ENCODE measurements around the gene ZSCAN1. TPM values are rescaled to one million over a fixed set of nuclear protein-coding genes. Genes with fewer than 3 reads are reported as not detected.

ZSCAN1 gene, protein sequence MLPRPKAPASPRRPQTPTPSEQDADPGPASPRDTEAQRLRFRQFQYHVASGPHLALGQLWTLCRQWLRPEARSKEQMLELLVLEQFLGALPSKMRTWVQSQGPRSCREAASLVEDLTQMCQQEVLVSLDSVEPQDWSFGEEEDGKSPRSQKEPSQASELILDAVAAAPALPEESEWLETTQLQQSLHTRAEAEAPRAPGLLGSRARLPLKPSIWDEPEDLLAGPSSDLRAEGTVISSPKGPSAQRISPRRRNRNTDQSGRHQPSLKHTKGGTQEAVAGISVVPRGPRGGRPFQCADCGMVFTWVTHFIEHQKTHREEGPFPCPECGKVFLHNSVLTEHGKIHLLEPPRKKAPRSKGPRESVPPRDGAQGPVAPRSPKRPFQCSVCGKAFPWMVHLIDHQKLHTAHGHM
- not detected in 5 replicates for total RNA-seq (2022; extraction: Qiagen RNA extraction; ENCODE audit: low read depth)

GRCh38 chr19:58033741-58034476, at the start of gene ZSCAN1:
ZSCAN1 (plus strand) TSS chr19:58034025; CDS start chr19:58037837, 3,812 bp downstream.

DNA sequence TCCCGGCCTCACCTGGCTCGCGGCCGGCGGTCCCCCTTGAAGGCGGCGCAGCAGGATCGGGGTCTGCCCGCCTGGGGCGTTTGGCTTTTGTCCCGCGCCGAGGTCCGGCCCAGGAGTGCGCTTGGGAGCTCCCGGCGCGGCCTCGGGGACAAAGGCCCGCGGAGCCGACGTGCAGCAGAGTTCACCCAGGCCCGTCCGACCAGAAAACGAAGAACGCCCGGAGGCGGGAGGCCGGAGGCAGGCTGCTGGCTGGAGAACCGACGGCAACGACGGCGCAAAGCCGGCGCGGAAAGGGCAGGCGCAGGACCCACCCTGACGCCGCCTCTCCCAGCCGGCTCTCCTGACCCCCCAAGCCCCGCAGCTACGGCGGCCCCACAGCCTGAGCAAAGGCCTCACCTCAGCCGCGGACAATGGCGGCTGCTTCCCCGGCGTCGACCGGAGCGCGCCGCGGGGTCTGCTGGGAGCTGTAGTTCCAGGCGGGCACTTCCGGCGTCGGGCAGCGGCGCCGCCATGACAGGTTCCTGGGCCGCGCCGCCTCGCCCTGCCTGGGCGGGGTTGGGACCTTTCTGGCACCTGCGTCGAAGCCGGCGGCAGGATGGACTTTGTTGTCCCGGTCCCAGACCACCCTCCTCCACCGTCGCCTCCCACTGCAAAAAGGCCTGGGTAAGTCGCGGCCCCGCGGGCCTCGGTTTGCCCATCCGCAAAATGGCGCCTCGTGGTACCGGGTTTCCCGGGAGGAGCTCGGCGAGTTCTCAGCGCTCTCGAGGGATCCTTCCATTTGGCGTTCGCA, 31.2 kb upstream of the ZSCAN1 start, which contains the start of gene ZNF606:
ZNF606 (minus strand) TSS at position 437 of the 790 bp plus-strand sequence. CDS start 1,501 bp downstream, outside the sequence.

DNA sequence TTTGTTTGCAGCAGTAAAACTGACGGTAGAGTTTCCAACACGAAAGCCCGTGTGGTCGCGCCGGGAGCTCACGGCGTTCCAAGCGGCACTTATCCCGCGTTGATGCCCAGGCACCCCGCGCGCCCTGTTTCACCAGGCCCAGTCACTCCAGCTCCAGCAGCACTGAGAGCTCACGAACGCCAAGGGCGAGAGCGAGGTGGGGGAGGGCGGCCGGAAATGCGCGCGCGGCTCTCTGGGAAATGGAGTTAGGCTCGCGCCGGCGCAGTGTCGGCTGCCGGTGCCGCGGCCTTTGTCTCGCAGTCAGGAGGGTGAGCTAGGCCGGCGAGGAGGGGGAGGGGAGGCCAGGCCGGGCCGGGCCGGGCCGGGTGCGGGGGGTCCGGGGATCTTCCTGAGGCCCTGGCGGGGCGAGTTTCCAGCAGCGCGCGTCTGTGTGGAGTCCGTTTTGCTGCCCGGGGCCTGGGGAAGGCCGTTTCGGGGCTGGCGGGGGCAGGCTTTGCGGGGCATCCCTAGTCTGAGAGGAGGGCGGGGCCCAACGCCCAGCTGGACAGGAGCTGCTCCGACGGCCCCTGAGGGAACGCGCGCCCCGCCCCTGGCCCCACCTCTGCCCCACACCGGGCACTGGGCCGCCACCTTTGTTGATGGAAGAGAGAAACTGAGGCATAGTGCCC, 25.3 kb downstream of the ZSCAN1 start, which contains the start of gene ZNF135:
ZNF135 (plus strand) TSS at position 280 of the 668 bp plus-strand sequence. CDS start 721 bp downstream, outside the sequence.

DNA sequence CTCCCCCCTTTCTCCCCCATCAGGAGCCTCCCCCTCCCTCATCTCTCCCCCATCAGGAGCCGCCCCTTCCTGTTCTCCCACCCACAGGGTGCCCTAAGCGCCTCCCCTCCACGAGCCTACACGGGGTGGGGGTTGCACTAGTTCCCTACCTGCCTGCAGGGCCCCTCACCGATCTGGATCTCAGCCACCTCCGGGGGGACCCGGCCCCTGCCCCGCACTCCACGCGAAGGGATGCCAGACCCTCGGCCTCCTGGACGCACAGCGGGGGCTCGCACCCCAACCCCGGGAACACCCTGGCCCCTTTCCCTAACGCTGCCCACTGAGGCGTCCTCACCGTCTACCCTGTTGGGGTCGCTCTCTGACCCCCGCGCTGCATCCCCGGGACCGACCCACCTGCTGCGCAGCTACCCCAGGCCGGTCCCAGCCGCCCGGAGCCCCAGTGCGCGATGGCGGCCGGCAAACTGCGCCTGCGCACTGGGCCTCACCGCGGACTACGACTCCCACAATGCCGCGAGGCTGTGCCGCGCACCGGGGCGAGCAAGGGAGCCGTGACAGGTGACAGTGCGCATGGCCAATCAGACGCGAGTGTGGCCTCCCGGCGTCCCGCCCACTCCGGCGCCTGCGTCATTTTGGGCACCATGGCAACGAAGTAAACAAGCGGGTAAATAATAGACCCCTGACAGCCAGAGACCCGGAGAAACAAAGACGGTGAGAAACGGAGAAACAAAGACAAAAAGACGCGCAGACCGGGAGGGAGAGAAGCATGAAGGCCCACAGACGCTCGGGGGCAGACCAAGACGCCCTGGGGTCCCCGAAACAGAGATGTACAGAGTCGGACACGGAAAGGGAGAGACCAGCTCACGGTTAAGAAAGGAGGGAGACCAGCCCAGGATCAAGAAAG, 64.2 kb downstream of the ZSCAN1 start, which contains the start of gene ZSCAN18:
ZSCAN18 (minus strand) TSS at position 451 of the 901 bp plus-strand sequence. CDS start 7,964 bp downstream, outside the sequence.

Other genes starting within 250 kb of the ZSCAN1 start
- gene ZNF552, start 219.1 kb upstream of the ZSCAN1 start, total RNA-seq (2022; extraction: Qiagen RNA extraction; ENCODE audit: low read depth), result 4.5 to 6.2 TPM (median 4.9 TPM) in 5 replicates
- gene ZNF587B, start 203.7 kb upstream of the ZSCAN1 start, total RNA-seq (2022; extraction: Qiagen RNA extraction; ENCODE audit: low read depth), result 6.7 to 11.5 TPM (median 8.0 TPM) in 5 replicates
- gene ZNF587, start 184.2 kb upstream of the ZSCAN1 start, total RNA-seq (2022; extraction: Qiagen RNA extraction; ENCODE audit: low read depth), result 5.0 to 7.4 TPM (median 6.5 TPM) in 5 replicates
- 1.7 to 3.7 TPM (median 2.5 TPM) in 5 replicates for gene ZNF814, start 145.0 kb upstream of the ZSCAN1 start, total RNA-seq (2022; extraction: Qiagen RNA extraction; ENCODE audit: low read depth)
- gene ZNF417, start 117.4 kb upstream of the ZSCAN1 start, total RNA-seq (2022; extraction: Qiagen RNA extraction; ENCODE audit: low read depth), result 3.6 to 4.3 TPM (median 4.2 TPM) in 5 replicates
- gene ZNF418, start 98.6 kb upstream of the ZSCAN1 start, total RNA-seq (2022; extraction: Qiagen RNA extraction; ENCODE audit: low read depth), result 0.69 to 1.3 TPM (median 0.90 TPM) in 5 replicates
- gene ZNF256, start 86.3 kb upstream of the ZSCAN1 start, total RNA-seq (2022; extraction: Qiagen RNA extraction; ENCODE audit: low read depth), result 0.93 to 1.4 TPM (median 1.2 TPM) in 5 replicates
- gene C19orf18, start 59.5 kb upstream of the ZSCAN1 start, total RNA-seq (2022; extraction: Qiagen RNA extraction; ENCODE audit: low read depth), result 0.08 TPM in 1 of 5 replicates, not detected in the others
- 1.5 to 3.0 TPM (median 2.6 TPM) in 5 replicates for gene ZNF606, start 31.2 kb upstream of the ZSCAN1 start, total RNA-seq (2022; extraction: Qiagen RNA extraction; ENCODE audit: low read depth)
- 0.05 to 0.07 TPM in 2 of 5 replicates, not detected in the others for gene ZNF135, start 25.3 kb downstream of the ZSCAN1 start, total RNA-seq (2022; extraction: Qiagen RNA extraction; ENCODE audit: low read depth)
- 1.1 to 3.9 TPM (median 2.8 TPM) in 5 replicates for gene ZSCAN18, start 64.2 kb downstream of the ZSCAN1 start, total RNA-seq (2022; extraction: Qiagen RNA extraction; ENCODE audit: low read depth)
- gene ZNF329, start 116.8 kb downstream of the ZSCAN1 start, total RNA-seq (2022; extraction: Qiagen RNA extraction; ENCODE audit: low read depth), result 2.6 to 3.4 TPM (median 3.1 TPM) in 5 replicates
- gene ZNF274, start 149.0 kb downstream of the ZSCAN1 start, total RNA-seq (2022; extraction: Qiagen RNA extraction; ENCODE audit: low read depth), result 12.9 to 16.3 TPM (median 14.3 TPM) in 5 replicates
- gene ZNF544, start 194.9 kb downstream of the ZSCAN1 start, total RNA-seq (2022; extraction: Qiagen RNA extraction; ENCODE audit: low read depth), result 15.3 to 20.5 TPM (median 18.0 TPM) in 5 replicates
- gene ZNF8, start 244.9 kb downstream of the ZSCAN1 start, total RNA-seq (2022; extraction: Qiagen RNA extraction; ENCODE audit: low read depth), result 1.1 to 1.6 TPM (median 1.1 TPM) in 5 replicates